ENCODE results near the gene AP1G1.
"Not testable (repeated sequence)": the region's sequence is repeated elsewhere in the genome, so short reads cannot be mapped to it uniquely, and the experiment has no call there.

GRCh38 chr16:71831698-71832097 is 23.1 kb upstream of the AP1G1 start:
- TF ChIP-seq, protein P1, sequence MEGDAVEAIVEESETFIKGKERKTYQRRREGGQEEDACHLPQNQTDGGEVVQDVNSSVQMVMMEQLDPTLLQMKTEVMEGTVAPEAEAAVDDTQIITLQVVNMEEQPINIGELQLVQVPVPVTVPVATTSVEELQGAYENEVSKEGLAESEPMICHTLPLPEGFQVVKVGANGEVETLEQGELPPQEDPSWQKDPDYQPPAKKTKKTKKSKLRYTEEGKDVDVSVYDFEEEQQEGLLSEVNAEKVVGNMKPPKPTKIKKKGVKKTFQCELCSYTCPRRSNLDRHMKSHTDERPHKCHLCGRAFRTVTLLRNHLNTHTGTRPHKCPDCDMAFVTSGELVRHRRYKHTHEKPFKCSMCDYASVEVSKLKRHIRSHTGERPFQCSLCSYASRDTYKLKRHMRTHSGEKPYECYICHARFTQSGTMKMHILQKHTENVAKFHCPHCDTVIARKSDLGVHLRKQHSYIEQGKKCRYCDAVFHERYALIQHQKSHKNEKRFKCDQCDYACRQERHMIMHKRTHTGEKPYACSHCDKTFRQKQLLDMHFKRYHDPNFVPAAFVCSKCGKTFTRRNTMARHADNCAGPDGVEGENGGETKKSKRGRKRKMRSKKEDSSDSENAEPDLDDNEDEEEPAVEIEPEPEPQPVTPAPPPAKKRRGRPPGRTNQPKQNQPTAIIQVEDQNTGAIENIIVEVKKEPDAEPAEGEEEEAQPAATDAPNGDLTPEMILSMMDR (IDR thresholded peaks at IDR 0.05; ENCODE audit: insufficient read depth, low read length, poor library complexity, severe bottlenecking) = not testable (repeated sequence)
- TF ChIP-seq EZH2phosphoT487 (conservative IDR thresholded peaks at IDR 0.05; ENCODE audit: low read length) = not testable (repeated sequence)

All from SU-DHL-6 (cell line).